GM21526 (cell line): ENCODE results near the gene STXBP5L.
"Not testable (repeated sequence)": the region's sequence is repeated elsewhere in the genome, so short reads cannot be mapped to it uniquely, and the experiment has no call there.

ENCODE experiments used
- ATAC-seq: cut with Tn5 transposase; IDR thresholded peaks from one replicate; pipeline ENCODE4 v1.9.1; 2021; ENCODE audit warnings: moderate library complexity; ENCODE audit not compliant: unreplicated experiment, low FRiP score

STXBP5L gene

DNA sequence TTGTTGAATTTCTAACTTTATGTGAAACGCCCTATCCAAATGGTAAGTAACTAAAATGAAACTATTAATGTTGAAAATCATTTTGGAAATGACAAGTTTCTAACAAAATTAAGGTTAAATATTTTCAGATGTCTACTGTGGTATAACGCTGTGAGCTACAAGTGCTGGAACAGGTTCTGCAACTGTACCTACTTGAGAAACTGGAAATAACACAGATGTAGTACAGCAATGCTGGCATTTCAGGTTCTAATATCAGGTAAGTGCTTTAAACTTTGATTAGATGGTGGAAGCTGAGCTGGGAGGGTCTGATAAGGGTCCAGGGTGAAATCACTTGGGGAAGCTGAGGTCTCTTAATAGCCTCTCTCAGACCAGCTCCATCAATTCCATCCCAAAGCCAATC lies 315.1 kb downstream of the STXBP5L start:
- ATAC-seq = no peak

DNA sequence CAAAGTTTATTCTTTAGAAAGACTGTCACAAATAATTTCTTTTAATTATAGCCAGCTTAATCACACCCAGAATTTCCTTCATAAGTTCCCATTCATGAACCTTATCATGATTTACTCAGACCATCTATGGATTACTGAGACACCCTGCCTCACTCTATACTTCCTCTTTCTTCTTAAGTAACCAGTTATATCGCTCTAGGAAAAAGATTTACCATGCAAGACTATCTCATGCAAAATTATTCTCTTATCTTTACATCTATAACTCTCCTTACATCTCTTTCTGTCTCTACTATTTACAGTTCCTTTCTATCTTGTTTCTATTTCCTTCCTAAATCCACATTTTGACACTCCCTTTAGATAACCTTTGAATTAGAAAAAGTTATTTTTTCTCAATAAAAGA lies 321.0 kb downstream of the STXBP5L start:
- ATAC-seq = no peak

DNA sequence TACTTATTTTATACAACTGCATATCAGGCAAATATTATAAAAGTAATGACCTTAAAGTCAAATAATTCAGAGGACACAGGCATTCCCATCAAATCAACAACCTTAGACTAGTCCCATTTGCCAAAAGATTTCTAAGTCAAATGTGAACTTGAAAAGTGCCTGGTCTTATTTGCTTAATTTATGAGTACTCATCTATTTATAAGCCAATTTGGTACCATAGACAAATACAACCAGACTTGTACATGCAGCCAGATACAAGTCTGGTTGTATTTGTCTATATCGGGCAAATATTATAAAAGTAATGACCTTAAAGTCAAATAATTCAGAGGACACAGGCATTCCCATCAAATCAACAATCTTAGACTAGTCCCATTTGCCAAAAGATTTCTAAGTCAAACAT lies 322.2 kb downstream of the STXBP5L start:
- ATAC-seq = not testable (repeated sequence)

- no peak for ATAC-seq
These were observed 323.9 kb downstream of the STXBP5L start for GRCh38 chr3:121231872-121232271.

- no peak for ATAC-seq
These were observed 324.6 kb downstream of the STXBP5L start for GRCh38 chr3:121232309-121233225.

DNA sequence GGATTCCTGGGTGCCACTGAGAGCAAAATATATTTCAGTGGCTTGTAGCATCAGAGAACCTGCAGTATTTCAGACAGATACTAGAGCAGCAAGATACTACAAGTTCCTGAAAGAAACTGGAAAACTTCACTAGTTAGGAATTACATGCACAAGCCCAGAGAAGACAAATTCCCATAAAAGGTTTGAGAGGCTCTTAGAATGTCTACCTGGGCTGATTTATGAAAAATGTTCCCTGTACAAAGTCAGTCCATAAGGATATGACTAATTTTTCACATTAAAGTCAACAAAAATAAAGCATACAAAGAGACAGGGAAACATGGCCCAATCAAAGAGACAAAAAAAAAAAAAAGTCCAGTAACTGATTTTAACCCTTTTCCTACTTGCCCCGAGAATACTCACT lies 335.2 kb downstream of the STXBP5L start:
- no peak for ATAC-seq

GRCh38 chr3:121252676-121253075 lies 344.7 kb downstream of the STXBP5L start:
- ATAC-seq = no peak

DNA sequence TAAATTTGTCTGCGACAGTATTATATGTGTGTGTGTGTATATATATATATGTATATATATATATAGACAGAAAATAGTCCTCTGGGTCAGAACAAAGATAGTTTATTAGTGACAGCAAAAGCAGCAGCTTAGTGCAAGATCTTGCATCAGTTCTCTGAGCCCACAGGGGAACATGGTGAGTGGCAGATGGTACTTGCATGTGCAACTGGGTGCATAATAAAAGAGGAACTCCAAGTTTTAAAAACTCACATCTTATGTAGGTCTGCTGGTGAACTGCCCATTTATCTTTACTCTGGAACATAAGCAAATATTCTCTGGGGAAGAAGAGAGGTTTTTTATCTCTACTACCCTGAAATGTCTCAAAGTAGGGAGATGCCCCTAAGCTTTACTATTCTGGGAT lies 361.4 kb downstream of the STXBP5L start:
- no peak for ATAC-seq

DNA sequence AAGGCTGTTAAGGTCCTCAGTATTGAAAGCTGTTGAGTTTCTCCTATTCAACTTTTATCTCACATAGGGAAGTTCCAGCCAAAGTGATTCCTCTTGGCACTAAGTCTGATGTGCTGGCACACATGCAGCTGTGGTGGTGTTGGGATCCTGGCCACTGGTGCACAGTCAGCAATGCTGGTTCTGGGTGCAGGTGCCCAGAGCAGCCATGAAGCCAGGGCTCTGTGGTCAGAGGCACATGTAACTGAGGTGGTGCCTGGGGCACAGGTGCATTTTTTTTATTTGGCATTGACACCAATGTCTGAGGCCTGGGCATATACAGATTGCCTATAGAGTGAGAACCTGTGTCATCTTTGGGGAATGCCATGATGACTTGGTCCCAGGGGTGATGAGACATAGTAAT lies 366.4 kb downstream of the STXBP5L start:
- ATAC-seq = no peak

DNA sequence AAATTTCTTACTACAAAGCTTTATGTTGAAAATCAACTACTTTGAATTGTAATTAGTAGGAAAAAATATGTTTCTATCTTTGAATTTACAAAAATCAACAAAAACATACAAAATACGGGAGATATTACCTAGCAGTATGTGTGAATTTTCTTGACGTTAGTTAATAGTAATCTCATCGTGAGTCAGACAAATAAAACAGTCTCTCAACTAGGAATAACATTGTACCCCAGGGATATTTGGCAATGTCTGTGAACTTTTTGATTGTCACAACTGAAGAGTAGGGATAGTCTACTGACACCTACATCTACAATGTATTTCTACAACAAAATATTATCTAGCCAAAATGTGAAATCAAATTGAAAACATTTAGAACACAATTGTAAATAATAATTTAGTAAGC lies 387.4 kb downstream of the STXBP5L start:
- ATAC-seq = no peak

GRCh38 chr3:121295979-121296378 lies 388.0 kb downstream of the STXBP5L start:
- no peak for ATAC-seq

DNA sequence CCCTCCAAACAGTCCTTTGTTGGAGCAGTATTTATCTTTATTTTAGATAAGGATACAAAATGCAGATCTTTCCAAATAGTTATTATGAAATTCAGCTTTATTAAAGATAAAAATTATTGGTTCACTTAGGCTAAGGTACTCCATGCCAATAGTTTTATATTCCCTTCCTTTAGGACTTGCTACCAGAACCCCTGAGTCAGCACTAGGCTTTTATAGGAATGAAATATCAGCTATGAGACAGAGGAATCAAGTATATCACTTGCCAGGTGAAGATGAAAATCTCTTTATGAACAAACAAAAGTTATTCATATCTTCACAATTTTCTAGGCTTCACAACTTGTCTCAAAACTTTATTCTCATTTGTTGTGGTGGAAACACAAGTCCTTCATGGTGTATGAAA lies 416.3 kb downstream of the STXBP5L start:
- ATAC-seq = no peak

DNA sequence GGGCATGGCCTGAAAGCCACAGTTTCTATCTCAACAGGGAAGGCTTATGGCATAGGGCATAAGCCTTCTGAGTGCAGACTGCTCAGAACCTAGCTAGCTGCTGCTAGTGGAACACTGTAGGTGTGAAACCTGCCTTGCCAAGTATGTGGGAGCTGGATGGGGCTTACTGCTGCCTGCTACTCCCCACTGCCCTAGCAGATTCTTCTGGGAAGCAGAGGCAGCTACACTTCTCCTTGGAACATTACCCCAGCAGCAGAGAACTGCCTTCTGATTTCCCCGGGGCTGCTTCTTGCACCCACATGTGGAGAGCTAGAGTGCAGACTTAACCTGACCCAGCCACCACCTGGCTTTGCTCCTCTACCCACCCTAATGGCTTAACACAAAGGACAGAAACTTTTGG lies 422.1 kb downstream of the STXBP5L start:
- no peak for ATAC-seq

- no peak for ATAC-seq
These were observed 422.6 kb downstream of the STXBP5L start for GRCh38 chr3:121330634-121331033.

- not testable (repeated sequence) for ATAC-seq
These were observed 448.0 kb downstream of the STXBP5L start for GRCh38 chr3:121355960-121356359.

- peak; percentile 81 for ATAC-seq
These were observed 454.2 kb downstream of the STXBP5L start for GRCh38 chr3:121362035-121362734.

- ATAC-seq = not testable (repeated sequence)
These were observed 480.3 kb downstream of the STXBP5L start for GRCh38 chr3:121388308-121388707.

GRCh38 chr3:121395967-121396366 lies 488.0 kb downstream of the STXBP5L start:
- not testable (repeated sequence) for ATAC-seq

- not testable (repeated sequence) for ATAC-seq
These were observed 490.0 kb downstream of the STXBP5L start for GRCh38 chr3:121398051-121398450.

DNA sequence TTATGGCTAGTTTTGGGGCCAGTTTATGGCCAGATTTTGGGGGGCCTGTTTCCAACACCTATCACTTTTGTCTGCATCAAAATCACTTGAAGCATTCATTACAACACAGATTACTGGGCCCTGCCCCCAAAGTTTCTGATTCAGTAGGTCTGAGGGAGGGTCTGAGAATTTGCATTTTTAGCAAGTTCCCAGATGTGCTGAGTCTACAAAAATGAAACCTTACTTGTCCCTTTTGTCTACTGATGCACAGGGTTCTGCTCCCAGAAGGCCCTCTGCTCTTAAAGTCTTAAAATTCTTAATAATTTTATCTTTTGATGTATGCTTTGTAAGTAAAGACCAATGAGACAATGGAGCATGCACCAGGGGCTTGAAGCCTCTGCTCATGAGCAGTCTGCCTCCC lies 491.8 kb downstream of the STXBP5L start:
- ATAC-seq = no peak

DNA sequence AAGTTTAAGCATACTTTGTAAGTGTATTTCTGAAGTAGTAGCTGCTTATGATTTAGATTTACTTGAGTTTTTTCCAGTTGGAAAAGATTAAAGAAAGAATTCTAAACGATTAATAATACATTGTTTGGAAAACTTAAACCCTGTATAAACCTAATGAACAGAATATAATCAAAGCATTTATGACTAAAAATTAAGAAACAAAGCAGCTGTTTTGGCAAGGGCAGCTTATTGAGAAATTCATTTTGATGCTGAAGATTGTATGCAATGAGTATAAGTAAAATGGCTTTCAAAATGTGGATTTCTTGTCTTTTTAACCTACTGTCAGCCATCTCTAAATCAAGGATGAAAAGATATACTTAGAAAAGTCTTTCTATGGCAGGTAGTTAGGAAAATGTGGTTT lies 497.6 kb downstream of the STXBP5L start:
- no peak for ATAC-seq

DNA sequence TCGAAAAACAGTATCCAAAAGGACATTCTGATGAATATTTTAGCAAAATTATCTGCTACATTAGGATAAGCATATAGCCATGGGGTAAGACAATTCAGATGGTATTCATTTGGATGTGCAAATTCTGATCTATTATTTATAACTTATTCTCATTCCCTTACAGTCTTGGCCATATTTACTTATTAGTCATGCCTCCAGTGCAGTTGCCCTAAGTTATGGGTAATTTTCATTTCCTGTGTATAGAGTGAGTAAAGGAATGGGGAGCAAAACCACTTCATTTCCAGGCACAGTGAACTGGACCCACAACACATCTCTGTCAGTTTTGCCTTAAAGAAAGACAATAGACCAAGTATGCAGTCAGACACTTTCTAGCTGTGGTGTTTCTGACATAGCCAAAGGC lies 503.5 kb downstream of the STXBP5L start:
- ATAC-seq = no peak
